WERI-Rb-1 (cell line): ENCODE measurements around the gene TTLL8.

ENCODE experiments used
- DNase-seq: peaks from one replicate; pipeline ENCODE4 v3.0.0-alpha.2; 2020
- H3K27ac ChIP-seq: fragments of 250-450 bp; sonication (Bioruptor Pico); 2 replicates; pipeline ENCODE4 v1.5.1; 2020; ENCODE audit warnings: mild to moderate bottlenecking, moderate library complexity
- H3K27me3 ChIP-seq: fragments of 250-450 bp; sonication (Bioruptor Pico); 2 replicates; pipeline ENCODE4 v1.5.1; 2021; ENCODE audit warnings: mild to moderate bottlenecking, low read depth, moderate library complexity; ENCODE audit not compliant: insufficient read depth, severe bottlenecking
- H3K36me3 ChIP-seq: fragments of 250-450 bp; sonication (Bioruptor Pico); 2 replicates; pipeline ENCODE4 v1.5.1; 2020; ENCODE audit warnings: mild to moderate bottlenecking, moderate library complexity
- H3K4me3 ChIP-seq: 2 replicates; pipeline ENCODE4 v1.5.1; 2011; ENCODE audit warnings: low read depth, mild to moderate bottlenecking, control low read depth, low read length
- H3K9me3 ChIP-seq: fragments of 250-450 bp; sonication (Bioruptor Pico); 2 replicates; pipeline ENCODE4 v1.5.1; 2021; ENCODE audit warnings: mild to moderate bottlenecking, moderate library complexity; ENCODE audit not compliant: severe bottlenecking
- CTCF ChIP-seq: IDR thresholded peaks from 2 replicates; pipeline ENCODE4 v1.5.1; 2011; ENCODE audit warnings: low read depth, mild to moderate bottlenecking, control low read depth, inconsistent platforms, low read length

TTLL8 gene

GRCh38 chr22:49979587-49980264 is 78.4 kb downstream of the TTLL8 start:
- H3K9me3 ChIP-seq: no peaks in the 10 kb centered on the region
- no peak overlapping the region for H3K4me3 ChIP-seq
- TF ChIP-seq CTCF: peak; percentile 78
- H3K27ac ChIP-seq: no peak overlapping the region
- H3K36me3 ChIP-seq: no peaks in the 10 kb centered on the region
- H3K27me3 ChIP-seq: no peaks in the 10 kb centered on the region
- DNase-seq: peak; percentile 60

- no peak for TF ChIP-seq CTCF
Observed at GRCh38 chr22:49977578-49977977, 80.5 kb downstream of the TTLL8 start.

GRCh38 chr22:49976439-49977175 is 81.5 kb downstream of the TTLL8 start:
- DNase-seq: no peak
- Histone ChIP-seq H3K27ac (no peak overlapping the region), H3K4me3 (no peak overlapping the region), H3K9me3 (no peaks in the 10 kb centered on the region), H3K27me3 (no peaks in the 10 kb centered on the region), H3K36me3 (no peaks in the 10 kb centered on the region)
- no peak for TF ChIP-seq CTCF

More at GRCh38 chr22:49977578-49977977, 80.5 kb downstream of the TTLL8 start:
- H3K36me3 ChIP-seq: no peaks in the 10 kb centered on the region
- H3K9me3 ChIP-seq: no peaks in the 10 kb centered on the region
- no peak overlapping the region for H3K4me3 ChIP-seq
- no peaks in the 10 kb centered on the region for H3K27me3 ChIP-seq
- H3K27ac ChIP-seq: no peak overlapping the region
- DNase-seq: no peak

GRCh38 chr22:49975543-49976389 is 82.3 kb downstream of the TTLL8 start:
- TF ChIP-seq CTCF: no peak
- H3K4me3 ChIP-seq: no peak overlapping the region
- DNase-seq: no peak

GRCh38 chr22:49973018-49973961 is 84.8 kb downstream of the TTLL8 start:
- no peak overlapping the region for H3K4me3 ChIP-seq
- no peak for TF ChIP-seq CTCF
- no peaks in the 10 kb centered on the region for H3K27me3 ChIP-seq
- H3K27ac ChIP-seq: no peak overlapping the region
- no peaks in the 10 kb centered on the region for H3K9me3 ChIP-seq
- no peaks in the 10 kb centered on the region for H3K36me3 ChIP-seq
- DNase-seq: no peak

More at GRCh38 chr22:49975543-49976389, 82.3 kb downstream of the TTLL8 start:
- Histone ChIP-seq H3K27ac (no peak overlapping the region), H3K9me3 (no peaks in the 10 kb centered on the region), H3K36me3 (no peaks in the 10 kb centered on the region), H3K27me3 (no peaks in the 10 kb centered on the region)
